NOMO-1 treated with dmso at 0.1 percent for 144 hours (cell line): Measurements from ENCODE around the gene NSL1.
"Not testable (repeated sequence)": the region's sequence is repeated elsewhere in the genome, so short reads cannot be mapped to it uniquely, and the experiment has no call there.

Experiments used
- DNase-seq: peaks from one replicate; lab custom pipeline; 2025; ENCODE audit not compliant: unreplicated experiment; lab: John Stamatoyannopoulos, UW

NSL1 gene

DNA sequence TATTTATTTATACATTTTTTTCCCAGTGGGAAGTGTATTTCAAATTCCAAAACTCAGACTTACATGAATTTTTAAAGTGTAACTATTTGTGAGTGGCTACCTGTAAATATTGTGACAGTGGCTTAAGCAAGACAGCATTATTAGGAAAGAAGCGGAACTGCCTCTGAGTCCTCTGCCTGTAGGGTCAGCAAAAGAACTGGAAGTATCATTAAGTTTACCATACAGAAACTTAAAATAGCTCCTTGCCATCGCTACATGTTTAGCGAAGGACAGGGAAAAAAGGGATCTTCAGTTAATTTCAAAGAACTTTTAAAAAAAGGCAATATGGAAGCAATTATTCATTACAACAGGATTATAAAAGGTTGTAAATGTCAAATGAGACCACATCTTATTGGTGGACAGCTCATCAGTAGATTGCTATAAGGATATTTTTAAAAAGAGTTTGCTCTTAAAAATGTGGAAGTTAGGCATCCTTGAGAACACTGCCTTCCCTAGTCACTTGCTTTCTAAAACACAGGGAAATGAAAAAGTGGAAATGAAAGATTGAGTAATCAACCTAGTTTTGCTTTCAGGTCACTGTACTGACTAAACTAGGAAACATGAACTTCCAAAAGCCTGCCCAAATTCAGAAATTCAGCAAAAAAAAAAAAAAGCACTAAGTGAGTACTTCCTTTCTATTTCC, 39.2 kb downstream of the NSL1 start:
- DNase-seq = peak; percentile 60

DNA sequence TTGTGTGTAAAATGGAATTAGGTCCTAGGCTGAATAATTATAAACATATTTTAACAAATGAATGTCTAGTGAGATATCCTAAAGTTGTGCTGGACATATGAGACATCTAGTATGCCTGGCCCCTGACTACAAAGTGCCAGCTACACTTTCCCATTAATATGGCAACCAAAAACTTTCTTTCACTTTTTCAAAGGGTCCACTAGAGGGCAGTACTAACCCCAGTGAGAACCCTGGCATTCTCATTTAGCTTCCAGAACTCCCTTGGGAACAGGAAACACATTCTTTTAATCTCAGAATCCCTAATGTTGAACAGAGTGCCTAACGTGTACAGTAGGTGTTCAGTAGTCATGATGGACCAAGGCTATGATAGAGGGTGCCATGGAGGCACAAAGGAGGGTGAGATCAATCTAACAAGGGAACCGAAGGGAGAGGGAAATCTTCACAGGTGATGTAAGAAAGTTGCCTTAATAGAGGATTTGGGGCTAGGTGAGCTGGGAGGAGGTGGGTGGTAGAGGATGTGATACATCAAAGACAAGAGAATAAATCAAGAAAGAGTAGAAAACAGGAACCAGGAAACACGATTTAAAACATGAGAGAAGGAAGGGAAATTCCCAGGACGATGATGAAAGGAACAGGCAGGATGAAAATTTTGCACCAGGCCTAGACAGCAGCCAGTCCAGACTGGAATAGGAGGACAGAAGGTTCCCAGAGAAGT, 41.6 kb downstream of the NSL1 start:
- DNase-seq = no peak

- DNase-seq = no peak
Observed at GRCh38 chr1:212746546-212746945, 45.0 kb downstream of the NSL1 start.

DNA sequence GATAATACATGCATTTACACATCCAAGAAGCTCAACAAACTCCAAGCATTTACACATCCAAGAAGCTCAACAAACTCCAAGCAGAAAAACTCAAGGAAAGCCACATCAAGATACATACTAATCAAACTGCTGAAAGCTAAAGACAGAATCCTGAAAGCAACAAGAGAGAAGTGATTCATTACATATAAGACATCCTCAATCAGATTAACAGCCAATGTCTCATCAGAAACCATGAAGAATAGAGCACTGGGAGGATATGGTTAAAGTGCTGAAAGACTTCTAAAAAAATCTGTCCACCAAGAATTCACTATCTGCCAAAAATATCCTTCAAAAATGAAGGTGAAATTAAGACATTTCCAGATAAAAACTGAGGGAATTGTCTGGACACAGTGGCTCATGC, 46.3 kb downstream of the NSL1 start:
- DNase-seq = no peak

DNA sequence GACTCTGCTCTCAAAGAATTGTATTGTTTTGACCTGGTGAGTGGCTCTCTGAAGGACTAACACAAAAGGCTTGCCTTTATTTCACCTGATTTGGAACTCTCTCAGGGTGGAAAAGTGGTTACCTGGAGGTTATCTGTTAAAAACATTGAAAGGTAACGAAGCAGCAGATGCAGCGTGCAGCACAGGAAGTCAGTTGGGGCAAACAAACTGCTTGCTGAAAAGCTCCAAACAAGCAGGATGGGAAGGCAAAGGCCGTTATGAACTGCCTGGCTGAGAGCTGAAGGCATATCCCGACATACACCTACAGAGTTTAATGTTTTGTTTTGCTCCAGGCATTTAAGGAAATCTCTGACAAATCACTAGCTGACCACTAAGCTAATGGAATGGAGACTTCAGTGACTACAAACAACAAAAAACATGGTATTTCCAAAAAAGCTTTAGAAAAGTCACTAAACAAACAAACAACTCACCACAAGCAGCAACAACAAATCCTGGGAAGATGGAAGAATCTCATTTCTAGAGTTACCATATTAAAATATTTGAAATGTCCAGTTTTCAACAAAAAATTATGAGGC, 47.6 kb downstream of the NSL1 start:
- no peak for DNase-seq

DNA sequence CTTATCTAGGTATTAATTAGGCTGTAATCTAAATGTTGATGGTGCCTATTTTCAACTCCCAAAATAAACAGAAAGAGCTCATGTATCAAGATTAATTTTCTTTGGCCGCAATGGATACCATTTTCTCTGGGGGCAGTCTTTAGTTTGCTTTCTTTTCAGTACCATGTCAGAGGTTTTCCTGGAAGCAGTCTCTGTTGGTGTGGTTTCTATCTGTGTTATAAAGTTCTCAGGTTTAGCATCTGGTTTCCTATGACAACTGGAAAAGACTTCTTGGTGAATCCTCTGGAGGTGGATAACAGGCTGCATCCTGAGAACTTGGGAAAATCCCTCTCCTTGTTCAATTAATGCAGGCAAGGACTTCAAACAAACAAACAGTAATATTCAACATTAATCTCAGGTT, 53.2 kb downstream of the NSL1 start:
- DNase-seq = no peak

DNA sequence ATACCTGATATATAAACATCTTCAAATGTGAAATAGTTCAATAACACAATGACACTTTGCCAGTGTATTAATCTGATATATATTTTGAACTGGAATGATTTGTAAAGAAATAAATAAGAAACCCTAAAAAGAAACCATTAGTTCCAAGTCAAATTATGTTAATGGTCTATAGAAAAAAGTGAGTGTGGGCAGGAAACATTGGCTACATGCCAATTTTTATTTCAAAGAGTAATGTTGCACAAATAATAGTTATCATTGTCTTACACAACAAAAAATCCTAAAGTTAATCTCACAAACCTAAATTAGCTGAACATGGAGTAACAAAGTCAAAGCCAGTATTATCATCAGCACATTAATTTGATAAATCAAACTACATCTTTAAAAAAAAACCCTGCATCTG, 54.0 kb downstream of the NSL1 start:
- no peak for DNase-seq

GRCh38 chr1:212733109-212733508, 58.5 kb downstream of the NSL1 start:
- DNase-seq = no peak

GRCh38 chr1:212731630-212732029, 59.9 kb downstream of the NSL1 start:
- no peak for DNase-seq

- no peak for DNase-seq
Observed at GRCh38 chr1:212728606-212729005, 63.0 kb downstream of the NSL1 start.

DNA sequence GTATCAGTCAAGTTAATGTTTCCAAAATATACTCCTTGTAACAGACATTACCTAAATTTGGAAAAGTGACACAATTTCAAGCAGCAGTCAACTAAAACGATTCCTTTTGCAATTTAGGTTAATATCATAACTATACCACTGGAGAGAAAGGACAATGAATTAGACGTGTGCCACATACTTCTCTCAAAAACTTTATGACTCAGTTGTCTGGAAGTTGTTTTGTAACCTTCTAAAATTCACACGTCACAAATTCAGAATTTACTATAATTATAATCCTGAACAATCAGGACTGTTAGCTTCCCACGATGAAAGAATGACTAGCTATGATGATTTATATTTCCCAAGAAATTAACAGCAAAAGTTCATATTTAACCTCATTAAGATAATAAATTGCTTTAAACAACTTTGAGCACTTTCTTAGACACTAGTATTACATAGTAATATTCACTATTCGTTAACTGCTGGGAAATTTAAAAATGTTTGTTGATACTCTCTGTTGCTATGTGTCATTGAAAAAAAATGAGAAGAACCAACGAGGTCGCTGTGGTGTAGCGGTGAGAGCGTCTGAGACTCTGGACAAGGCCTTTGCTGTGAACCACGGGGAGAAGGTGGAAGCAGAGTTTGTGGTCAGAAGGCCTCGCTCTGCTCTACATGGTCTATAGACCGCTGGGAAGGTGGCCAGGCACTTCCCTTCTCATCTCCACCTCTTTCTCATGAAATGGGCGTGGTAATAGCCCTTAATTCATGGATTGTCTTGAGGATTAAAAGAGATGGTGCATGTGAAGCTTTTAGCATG, 64.0 kb downstream of the NSL1 start:
- no peak for DNase-seq

GRCh38 chr1:212724679-212725078, 66.9 kb downstream of the NSL1 start:
- DNase-seq = not testable (repeated sequence)

DNA sequence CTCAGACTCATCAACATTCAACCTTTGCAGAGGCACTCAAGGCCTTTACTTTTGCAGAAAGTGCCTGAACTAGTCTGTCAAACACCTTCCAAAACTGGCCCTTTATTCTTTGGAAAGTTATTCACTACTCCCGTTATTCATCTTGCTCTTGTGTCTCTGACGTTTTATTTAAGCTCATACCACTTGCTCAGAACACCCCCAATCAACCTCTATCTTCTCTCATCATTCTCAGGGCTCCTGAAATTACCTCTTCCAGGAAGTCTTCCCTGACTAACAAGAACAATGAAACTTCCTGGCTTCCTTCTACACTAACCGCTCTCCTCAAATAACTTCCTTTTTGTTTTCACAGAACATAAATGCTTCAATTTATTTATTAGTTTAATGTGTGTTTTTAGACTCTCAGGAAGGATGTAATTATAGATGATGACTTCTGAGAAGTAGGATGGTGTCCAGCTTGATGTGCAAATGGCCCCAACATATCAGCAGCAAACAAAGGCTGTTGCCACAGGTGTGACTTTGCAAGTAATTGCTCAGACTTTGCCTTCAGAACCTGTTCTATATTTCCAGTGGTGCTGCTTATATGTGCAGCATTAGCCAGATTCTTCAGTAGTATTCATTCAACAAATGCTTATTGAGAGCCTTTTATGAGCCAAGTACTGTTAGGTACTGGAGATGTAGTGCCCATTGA, 69.2 kb downstream of the NSL1 start:
- DNase-seq = no peak

DNA sequence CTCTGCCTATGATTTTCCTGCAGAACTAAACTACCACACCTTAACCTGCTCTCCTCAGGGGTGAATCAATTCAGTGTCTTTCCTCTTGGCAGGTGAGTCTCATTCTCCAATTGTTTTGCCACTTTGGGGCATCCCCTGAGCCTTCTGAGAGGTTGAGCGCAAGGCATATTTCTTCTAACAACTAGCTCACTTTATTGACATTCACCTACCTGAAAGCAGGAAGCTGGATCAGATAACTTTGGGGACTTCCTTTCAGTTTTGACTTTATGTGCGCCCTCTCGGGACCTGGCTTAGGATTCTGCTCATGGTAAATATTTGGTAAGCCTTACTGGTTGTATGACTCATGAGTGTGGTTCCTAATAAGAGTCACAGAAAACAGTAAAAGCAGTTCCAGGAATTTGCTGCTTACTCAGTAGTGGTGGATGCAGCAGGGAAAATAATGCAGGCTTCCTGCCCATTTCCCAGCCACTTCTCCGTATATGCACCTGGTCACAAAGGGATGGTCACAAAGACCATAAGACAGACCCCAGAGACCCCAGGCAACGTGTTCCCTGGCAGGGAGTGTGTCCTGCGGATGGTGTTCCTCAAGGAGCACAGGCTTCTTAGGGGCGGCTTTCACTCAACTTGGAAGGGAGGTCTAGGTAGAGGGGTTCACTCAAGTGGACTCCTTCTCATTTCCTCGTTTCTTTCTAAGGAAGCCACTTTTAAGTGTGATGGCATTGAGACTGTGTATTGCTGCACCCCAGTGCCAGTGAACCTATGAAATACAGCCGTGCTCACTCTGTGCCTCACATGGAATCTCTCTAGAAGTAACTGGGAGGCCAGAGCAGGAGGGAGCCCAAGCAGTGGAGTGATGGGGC, 70.0 kb downstream of the NSL1 start:
- DNase-seq = no peak

GRCh38 chr1:212719633-212720032, 71.9 kb downstream of the NSL1 start:
- DNase-seq = no peak

DNA sequence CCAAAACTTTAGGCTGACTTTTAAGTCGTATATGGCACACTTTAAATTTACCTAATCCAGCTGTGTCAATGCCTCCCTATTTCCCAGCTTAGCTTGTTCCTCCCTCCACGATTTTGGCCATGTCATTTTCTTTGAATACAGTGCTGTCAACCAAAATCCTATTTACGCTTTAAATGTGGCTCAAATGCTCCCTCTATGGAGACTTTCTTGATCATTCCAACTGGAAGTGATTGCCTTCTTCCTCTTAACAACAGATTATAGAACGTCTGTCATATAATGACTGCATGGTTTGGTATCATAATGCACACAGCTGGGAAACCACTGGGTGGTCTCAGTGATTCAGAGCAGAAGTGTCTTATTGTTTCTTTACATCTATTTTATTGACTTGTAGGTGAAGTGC, 73.1 kb downstream of the NSL1 start:
- DNase-seq = no peak

GRCh38 chr1:212716161-212716560, 75.4 kb downstream of the NSL1 start:
- no peak for DNase-seq

DNA sequence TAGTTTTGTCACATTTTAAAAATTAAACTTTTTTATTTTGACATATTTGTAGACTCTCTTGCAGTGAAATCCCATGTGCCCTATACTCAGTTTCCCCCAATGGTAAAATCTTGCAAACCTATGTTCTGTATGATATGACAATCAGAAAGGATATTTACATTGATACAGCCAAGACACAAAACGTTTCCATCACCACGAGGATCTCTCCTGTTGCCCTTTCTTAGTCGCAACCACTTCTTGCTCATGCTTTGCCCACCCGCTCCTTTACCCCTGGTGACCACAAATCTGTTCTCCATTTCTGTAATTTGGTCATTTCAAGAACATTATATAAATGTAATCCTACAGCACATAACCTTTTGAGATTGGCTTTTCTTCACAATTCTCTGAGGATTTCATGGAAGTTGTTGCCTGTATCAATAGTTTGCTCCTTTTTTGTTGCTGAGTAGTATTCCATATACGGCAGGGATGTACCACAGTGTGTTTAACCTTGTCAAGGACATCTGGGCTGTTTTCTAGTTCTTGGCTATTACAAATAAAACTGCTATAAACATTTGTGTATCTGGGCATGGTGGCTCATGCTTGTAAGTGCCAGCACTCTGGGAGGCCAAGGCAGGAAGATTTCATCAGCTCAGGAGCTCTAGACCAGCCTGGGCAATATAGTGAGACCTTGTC, 78.0 kb downstream of the NSL1 start:
- DNase-seq = no peak

- DNase-seq = no peak
Observed at GRCh38 chr1:212712451-212713303, 78.9 kb downstream of the NSL1 start.
